IMR-90 (cell line): ENCODE measurements around the gene SELENOO. TPM values are rescaled to one million over a fixed set of nuclear protein-coding genes. Genes with fewer than 3 reads are reported as not detected.
A peak's percentile ranks its signal among the peaks of the same experiment; 100 is the strongest.

Experiments
- ATAC-seq: fragments of 200-7000 bp; cut with Tn5 transposase; 2 replicates; pipeline ENCODE4 v1.9.1; 2020; ENCODE audit warnings: low read depth, mild to moderate bottlenecking, moderate library complexity
- BruUV-seq: library from RNA; stranded (reverse); fragments of 400-500 nt; replicated peaks from 2 replicates; lab custom pipeline; 2021; lab: Mats Ljungman, UMichigan
- CTCF ChIA-PET: fragments of 300-600 bp; formaldehyde crosslinking; extraction: SDS; loops from one replicate; lab custom pipeline; 2021; ENCODE audit warnings: antibody characterized with exemption; lab: Yijun Ruan, JAX
- POLR2A ChIA-PET: fragments of 300-600 bp; sonication (Branson Sonifier 250); formaldehyde crosslinking; loops from one replicate; lab custom pipeline; 2022; ENCODE audit warnings: antibody characterized with exemption; ENCODE audit not compliant: unreplicated experiment; lab: Charles Lee
- DNase-seq: peaks from one replicate; pipeline ENCODE4 v3.0.0; 2013
- H2AFZ ChIP-seq: replicated peaks from 2 replicates; pipeline ENCODE3; 2013; ENCODE audit warnings: low read length, mild to moderate bottlenecking; ENCODE audit not compliant: poor library complexity
- H2AK5ac ChIP-seq: 2 replicates; pipeline ENCODE4 v1.6.1; 2013; ENCODE audit warnings: low read depth, low read length, inconsistent platforms
- H2AK9ac ChIP-seq: replicated peaks from 2 replicates; pipeline ENCODE3; 2013; ENCODE audit warnings: mild to moderate bottlenecking, low read depth, low read length, moderate library complexity; ENCODE audit not compliant: poor library complexity
- H2BK120ac ChIP-seq: 2 replicates; pipeline ENCODE4 v1.6.1; 2013; ENCODE audit warnings: low read depth, low read length, inconsistent platforms
- H2BK15ac ChIP-seq: 3 replicates; pipeline ENCODE4 v1.6.1; 2013; ENCODE audit warnings: low read depth, low read length, inconsistent platforms
- H2BK20ac ChIP-seq: 2 replicates; pipeline ENCODE4 v1.6.1; 2013; ENCODE audit warnings: low read depth, mild to moderate bottlenecking, inconsistent platforms, low read length, moderate library complexity
- H2BK5ac ChIP-seq: 2 replicates; pipeline ENCODE4 v1.6.1; 2013; ENCODE audit warnings: mild to moderate bottlenecking, low read depth, low read length, inconsistent platforms; ENCODE audit not compliant: poor library complexity, severe bottlenecking
- H3K14ac ChIP-seq: replicated peaks from 2 replicates; pipeline ENCODE4 v1.6.1; 2013; ENCODE audit warnings: low read depth, low read length, inconsistent platforms
- H3K18ac ChIP-seq: 2 replicates; pipeline ENCODE4 v1.6.1; 2013; ENCODE audit warnings: low read depth, low read length, control low read depth
- H3K23ac ChIP-seq: 2 replicates; pipeline ENCODE4 v1.6.1; 2013; ENCODE audit warnings: low read depth, low read length, inconsistent platforms
- H3K27ac ChIP-seq: 2 replicates; pipeline ENCODE4 v1.5.1; 2013; ENCODE audit warnings: mild to moderate bottlenecking, control low read depth, low read length; ENCODE audit not compliant: insufficient read depth
- H3K27me3 ChIP-seq: 2 replicates; pipeline ENCODE4 v1.6.1; 2013; ENCODE audit warnings: low read length; ENCODE audit not compliant: control insufficient read depth, insufficient read depth
- H3K36me3 ChIP-seq: 2 replicates; pipeline ENCODE4 v1.6.1; 2013; ENCODE audit warnings: low read length, mixed read lengths; ENCODE audit not compliant: control insufficient read depth, insufficient read depth
- H3K4ac ChIP-seq: 2 replicates; pipeline ENCODE4 v1.6.1; 2013; ENCODE audit warnings: low read depth, low read length, inconsistent platforms
- H3K4me1 ChIP-seq: 2 replicates; pipeline ENCODE4 v1.6.1; 2013; ENCODE audit warnings: low read length, mixed read lengths; ENCODE audit not compliant: control insufficient read depth, insufficient read depth
- H3K4me2 ChIP-seq: 2 replicates; pipeline ENCODE4 v1.6.1; 2013; ENCODE audit warnings: low read depth, mild to moderate bottlenecking, control low read depth, low read length, moderate library complexity
- H3K4me3 ChIP-seq: 2 replicates; pipeline ENCODE4 v1.5.1; 2013; ENCODE audit warnings: low read depth, mild to moderate bottlenecking, control low read depth, low read length, moderate library complexity; ENCODE audit not compliant: insufficient read depth
- H3K56ac ChIP-seq: 2 replicates; pipeline ENCODE4 v1.6.1; 2013; ENCODE audit warnings: low read length, inconsistent platforms; ENCODE audit not compliant: insufficient read depth; ENCODE audit errors: extremely low read depth
- H3K79me1 ChIP-seq, 2 experiments: 2 replicates each; pipeline ENCODE4 v1.6.1; 2013; ENCODE audit warnings: low read length in 2 of 2, inconsistent platforms in 1 of 2, low read depth in 1 of 2
- H3K9ac ChIP-seq: 2 replicates; pipeline ENCODE4 v1.6.1; 2013; ENCODE audit warnings: low read depth, low read length, control low read depth
- H3K9me1 ChIP-seq: 2 replicates; pipeline ENCODE4 v1.6.1; 2013; ENCODE audit warnings: low read length, inconsistent platforms; ENCODE audit not compliant: insufficient read depth
- H3K9me3 ChIP-seq: 2 replicates; pipeline ENCODE4 v1.6.1; 2013; ENCODE audit warnings: low read length; ENCODE audit not compliant: control insufficient read depth, insufficient read depth
- H4K20me1 ChIP-seq: 2 replicates; pipeline ENCODE4 v1.6.1; 2013; ENCODE audit warnings: low read length, inconsistent platforms; ENCODE audit not compliant: insufficient read depth
- H4K5ac ChIP-seq: 2 replicates; pipeline ENCODE4 v1.6.1; 2013; ENCODE audit warnings: mild to moderate bottlenecking, low read depth, low read length, control low read depth
- H4K8ac ChIP-seq, 2 experiments: 2 replicates each; pipeline ENCODE4 v1.6.1; 2013; ENCODE audit warnings: low read depth in 2 of 2, low read length in 2 of 2, control low read depth in 1 of 2, inconsistent platforms in 1 of 2
- H4K91ac ChIP-seq: 2 replicates; pipeline ENCODE4 v1.6.1; 2013; ENCODE audit warnings: low read depth, low read length, inconsistent platforms; ENCODE audit not compliant: insufficient read depth
- BHLHE40 ChIP-seq: fragments of 150-350 bp; IDR thresholded peaks from 2 replicates; pipeline ENCODE4 v1.6.1; 2016; ENCODE audit warnings: mild to moderate bottlenecking, low read depth, low read length
- CHD1 ChIP-seq: IDR thresholded peaks from 2 replicates; pipeline ENCODE4 v1.6.1; 2012; ENCODE audit warnings: low read depth, low read length, improper control_type of control experiment
- FOS ChIP-seq: fragments of 150-350 bp; IDR thresholded peaks from 2 replicates; pipeline ENCODE4 v1.6.1; 2016; ENCODE audit warnings: low read depth, low read length
- MAFK ChIP-seq: IDR thresholded peaks from 2 replicates; pipeline ENCODE4 v1.6.1; 2012; ENCODE audit warnings: low read depth, low read length, improper control_type of control experiment
- MXI1 ChIP-seq: IDR thresholded peaks from 2 replicates; pipeline ENCODE4 v1.6.1; 2012; ENCODE audit warnings: low read depth, mild to moderate bottlenecking, low read length, moderate library complexity, borderline replicate concordance
- RCOR1 ChIP-seq: IDR thresholded peaks from 2 replicates; pipeline ENCODE4 v1.6.1; 2012; ENCODE audit warnings: mild to moderate bottlenecking, low read length, improper control_type of control experiment; ENCODE audit not compliant: insufficient replicate concordance
- WGBS, 2 experiments: methylation state at CpG; one replicate each; pipeline versions ENCODE4 v1.1.5 to v1.1.7; 2013; ENCODE audit warnings: missing lambda C conversion rate in 2 of 2; ENCODE audit not compliant: insufficient read length in 1 of 2; ENCODE audit errors: extremely low coverage in 2 of 2; 5-methylcytosine and 5-hydroxymethylcytosine counted together
- dilution Hi-C: fragments of 300-500 bp; cut with HindIII; formaldehyde crosslinking; loops from one replicate; pipeline ENCODE4 v1.14.3; 2018; ENCODE audit warnings: low sequenced_read_pairs; ENCODE audit not compliant: unreplicated experiment
- in situ Hi-C: fragments of 300-500 bp; cut with MboI; formaldehyde crosslinking; loops from 3 replicates; pipeline ENCODE4 v1.14.3; 2019; ENCODE audit warnings: low sequenced_read_pairs, inconsistent platforms, mixed read lengths
- intact Hi-C: fragments of 100-400 bp; cut with micrococcal nuclease; formaldehyde crosslinking; loops from 2 replicates; pipeline ENCODE4 v1.10.0; 2022
- polyA plus RNA-seq, 3 experiments: library from polyadenylated mRNA; depleted of rRNA; stranded (reverse); fragments of >200 nt; gene quantifications; 2 replicates each; pipeline ENCODE4 v1.2.3, GENCODE V29; 2012; ENCODE audit warnings: low replicate concordance in 1 of 3
- total RNA-seq: library from RNA; depleted of rRNA; stranded (reverse); fragments of >200 nt; gene quantifications from 2 replicates; pipeline ENCODE4 v1.2.3, GENCODE V29; 2012
- TF ChIP-seq, protein P1 (sequence below): conservative IDR thresholded peaks from 2 replicates; pipeline ENCODE4 v1.5.1; 2012; ENCODE audit warnings: mild to moderate bottlenecking, low read depth, low read length, improper control_type of control experiment

SELENOO gene
- total and polyA plus RNA-seq, 2 of the 4 experiments (the other 2 are of a cell fraction) = 10.4 to 21.4 TPM

DNA sequence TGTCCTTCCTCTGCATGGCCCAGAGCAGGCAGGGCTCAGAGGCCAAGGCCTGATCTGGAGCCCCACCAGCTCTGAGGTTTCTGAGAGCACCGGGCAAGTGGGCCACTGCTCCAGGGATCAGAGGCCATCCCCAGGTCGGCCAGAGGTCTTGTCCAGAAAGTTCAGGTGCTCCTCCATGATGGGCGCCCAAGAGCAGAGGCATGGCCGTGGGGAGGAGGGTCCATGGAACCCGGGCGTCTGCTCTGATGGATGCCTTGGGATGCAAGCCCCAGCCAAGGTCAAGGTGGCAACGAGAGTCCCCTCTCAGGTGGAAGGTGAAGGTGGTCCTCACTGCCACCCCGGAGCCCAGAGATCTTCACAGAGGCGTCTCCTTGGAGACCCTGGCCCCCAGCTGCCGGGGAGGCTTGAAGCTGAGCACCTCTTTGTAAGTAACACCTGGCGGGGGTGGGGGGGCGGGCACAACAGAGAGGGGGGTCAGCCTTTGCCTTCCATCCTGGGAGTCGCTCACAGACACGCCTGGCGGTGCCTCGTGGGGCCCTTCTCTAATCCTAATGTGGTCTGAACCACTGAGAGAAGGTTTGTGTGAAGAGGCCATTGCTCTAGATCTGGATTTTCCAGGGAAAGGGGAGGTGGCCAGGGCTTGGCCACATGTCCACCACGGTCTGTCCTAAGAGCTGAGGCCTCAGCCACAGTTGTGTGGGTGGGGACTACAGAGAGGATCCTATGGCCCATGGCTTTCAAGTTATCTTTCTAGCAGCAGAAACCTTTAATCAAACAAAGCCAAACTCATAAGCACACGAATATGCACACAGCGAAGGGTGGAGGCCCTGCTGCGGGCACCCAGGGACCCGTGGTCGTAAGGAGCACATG, 52.5 kb downstream of the SELENOO start (continued):
- TF ChIP-seq, protein P1, sequence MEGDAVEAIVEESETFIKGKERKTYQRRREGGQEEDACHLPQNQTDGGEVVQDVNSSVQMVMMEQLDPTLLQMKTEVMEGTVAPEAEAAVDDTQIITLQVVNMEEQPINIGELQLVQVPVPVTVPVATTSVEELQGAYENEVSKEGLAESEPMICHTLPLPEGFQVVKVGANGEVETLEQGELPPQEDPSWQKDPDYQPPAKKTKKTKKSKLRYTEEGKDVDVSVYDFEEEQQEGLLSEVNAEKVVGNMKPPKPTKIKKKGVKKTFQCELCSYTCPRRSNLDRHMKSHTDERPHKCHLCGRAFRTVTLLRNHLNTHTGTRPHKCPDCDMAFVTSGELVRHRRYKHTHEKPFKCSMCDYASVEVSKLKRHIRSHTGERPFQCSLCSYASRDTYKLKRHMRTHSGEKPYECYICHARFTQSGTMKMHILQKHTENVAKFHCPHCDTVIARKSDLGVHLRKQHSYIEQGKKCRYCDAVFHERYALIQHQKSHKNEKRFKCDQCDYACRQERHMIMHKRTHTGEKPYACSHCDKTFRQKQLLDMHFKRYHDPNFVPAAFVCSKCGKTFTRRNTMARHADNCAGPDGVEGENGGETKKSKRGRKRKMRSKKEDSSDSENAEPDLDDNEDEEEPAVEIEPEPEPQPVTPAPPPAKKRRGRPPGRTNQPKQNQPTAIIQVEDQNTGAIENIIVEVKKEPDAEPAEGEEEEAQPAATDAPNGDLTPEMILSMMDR = no peak

DNA sequence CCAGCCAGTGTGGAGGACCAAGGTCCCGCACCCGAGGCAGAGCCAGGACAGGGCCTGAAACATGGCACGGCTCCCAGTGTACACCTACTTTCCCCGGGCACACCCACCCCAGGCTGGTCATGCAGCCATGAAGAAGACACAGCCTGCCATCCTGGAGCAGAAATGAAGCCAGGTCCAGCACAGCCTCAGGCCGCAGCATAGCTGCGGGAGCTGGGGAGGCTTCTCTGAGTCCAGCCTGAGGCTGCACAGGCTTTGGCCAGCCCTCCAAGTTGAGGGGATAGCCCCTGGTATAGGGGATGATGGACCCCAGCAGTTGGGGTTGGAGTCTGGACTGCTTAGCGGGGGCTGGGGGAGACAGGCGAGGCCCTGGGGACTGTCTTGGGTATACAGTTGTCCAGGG, 53.1 kb downstream of the SELENOO start:
- ATAC-seq (no peak), DNase-seq (no peak)
- no peak overlapping the region for H3K27ac ChIP-seq
- no peaks in the 10 kb centered on the region for H3K27me3 ChIP-seq
- H4K91ac ChIP-seq = no peak overlapping the region
- no peak overlapping the region for H3K14ac ChIP-seq
- H4K5ac ChIP-seq = no peak overlapping the region
- H3K4me2 ChIP-seq = no peak overlapping the region
- H2BK20ac ChIP-seq = no peak overlapping the region
- no peak overlapping the region for H3K4me3 ChIP-seq
- H3K79me1 ChIP-seq = peaks cover 9 to 35% of the 10 kb centered on the region in 2 experiments; a peak in 3 of 4 replicates
- peaks cover 29% of the 10 kb centered on the region for H4K20me1 ChIP-seq
- peaks cover 12% of the 10 kb centered on the region for H3K4me1 ChIP-seq
- H2BK15ac ChIP-seq = no peak overlapping the region
- no peak overlapping the region for H2BK5ac ChIP-seq
- intact Hi-C loops (loop anchor here (2.0 kb wide), 1 partner anchor 73 kb away; the partner anchor contains the start of gene DENND6B), in situ Hi-C loops (loop anchor here (5.0 kb wide), 1 partner anchor 73 kb away; the partner anchor contains the start of gene DENND6B), dilution Hi-C loops (no loop called here)
- H3K9me1 ChIP-seq = no peaks in the 10 kb centered on the region
- H3K23ac ChIP-seq = no peak overlapping the region
- no peak overlapping the region for H3K9ac ChIP-seq
- H3K9me3 ChIP-seq = no peaks in the 10 kb centered on the region
- H2AK9ac ChIP-seq = peak overlapping the region; percentile 55
- no peak overlapping the region for H2AFZ ChIP-seq
- ChIA-PET POLR2A (no interaction called here), CTCF (no interaction called here)
- no peak overlapping the region for H2BK120ac ChIP-seq
- 65% methylated on average over 3 of the region's 8 CpGs; no CpG with 5 or more reads in 1 of the 2 experiments for WGBS, 2 experiments
- TF ChIP-seq FOS (no peak), CHD1 (no peak), BHLHE40 (no peak), MXI1 (no peak), RCOR1 (no peak), MAFK (no peak)
- TF ChIP-seq, protein P1 = no peak
- no peak overlapping the region for H2AK5ac ChIP-seq
- BruUV-seq = no TSS peak
- no peak overlapping the region for H3K4ac ChIP-seq
- no peak overlapping the region for H3K18ac ChIP-seq
- no peak overlapping the region for H4K8ac ChIP-seq
- peaks cover 35% of the 10 kb centered on the region; the same call in 1 of the 2 replicates for H3K36me3 ChIP-seq
- H3K56ac ChIP-seq = no peak overlapping the region
